ENCODE data around the gene CLEC4F.

DNA sequence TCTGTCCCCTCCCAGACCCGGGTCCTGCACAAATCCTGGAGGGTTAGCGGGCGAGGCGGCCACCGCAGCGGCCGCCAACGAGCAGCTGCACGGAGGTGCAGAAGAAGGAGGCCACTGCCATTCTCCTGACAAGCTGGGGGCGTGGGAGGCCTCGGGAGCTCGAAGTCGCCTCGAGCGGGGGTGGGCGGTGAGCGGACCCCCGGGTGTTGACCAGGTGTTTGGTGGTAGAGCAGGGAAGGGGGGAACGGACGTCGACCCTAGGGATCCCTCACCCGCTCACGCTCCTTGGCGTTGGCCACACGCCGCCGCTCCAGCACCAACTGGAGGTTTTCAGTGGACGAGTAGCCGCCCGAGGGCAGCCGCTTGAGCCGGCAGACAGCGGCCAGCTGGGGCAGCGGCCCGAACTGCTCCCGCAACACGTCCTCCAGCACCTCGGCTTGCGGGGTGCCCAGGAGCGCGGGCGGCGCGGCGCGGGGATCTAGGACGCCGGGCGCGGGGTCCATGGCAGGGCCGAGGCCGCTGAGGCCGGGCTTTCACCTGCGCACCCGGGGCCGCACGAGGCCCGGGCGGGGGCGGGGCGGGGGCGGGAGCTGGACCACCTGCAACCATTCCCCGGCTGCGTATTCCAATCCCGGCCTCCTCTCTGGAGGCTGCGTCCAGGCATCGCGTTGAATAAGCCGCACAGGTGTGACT, 30.1 kb downstream of the CLEC4F start, which contains the start of gene FIGLA:
- TF ChIP-seq, protein P1, sequence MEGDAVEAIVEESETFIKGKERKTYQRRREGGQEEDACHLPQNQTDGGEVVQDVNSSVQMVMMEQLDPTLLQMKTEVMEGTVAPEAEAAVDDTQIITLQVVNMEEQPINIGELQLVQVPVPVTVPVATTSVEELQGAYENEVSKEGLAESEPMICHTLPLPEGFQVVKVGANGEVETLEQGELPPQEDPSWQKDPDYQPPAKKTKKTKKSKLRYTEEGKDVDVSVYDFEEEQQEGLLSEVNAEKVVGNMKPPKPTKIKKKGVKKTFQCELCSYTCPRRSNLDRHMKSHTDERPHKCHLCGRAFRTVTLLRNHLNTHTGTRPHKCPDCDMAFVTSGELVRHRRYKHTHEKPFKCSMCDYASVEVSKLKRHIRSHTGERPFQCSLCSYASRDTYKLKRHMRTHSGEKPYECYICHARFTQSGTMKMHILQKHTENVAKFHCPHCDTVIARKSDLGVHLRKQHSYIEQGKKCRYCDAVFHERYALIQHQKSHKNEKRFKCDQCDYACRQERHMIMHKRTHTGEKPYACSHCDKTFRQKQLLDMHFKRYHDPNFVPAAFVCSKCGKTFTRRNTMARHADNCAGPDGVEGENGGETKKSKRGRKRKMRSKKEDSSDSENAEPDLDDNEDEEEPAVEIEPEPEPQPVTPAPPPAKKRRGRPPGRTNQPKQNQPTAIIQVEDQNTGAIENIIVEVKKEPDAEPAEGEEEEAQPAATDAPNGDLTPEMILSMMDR (IDR thresholded peaks at IDR 0.05; ENCODE audit: low read depth, low read length): no peak
- TF ChIP-seq, protein P2, sequence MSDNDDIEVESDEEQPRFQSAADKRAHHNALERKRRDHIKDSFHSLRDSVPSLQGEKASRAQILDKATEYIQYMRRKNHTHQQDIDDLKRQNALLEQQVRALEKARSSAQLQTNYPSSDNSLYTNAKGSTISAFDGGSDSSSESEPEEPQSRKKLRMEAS (IDR thresholded peaks at IDR 0.05; ENCODE audit: low read depth, low read length): no peak
